Tibial nerve (tissue), 4 donors: ENCODE results near the gene STEAP1B. TPM values are rescaled to one million over a fixed set of nuclear protein-coding genes. Genes with fewer than 3 reads are reported as not detected.

ENCODE experiments used
- DNase-seq, 2 donors: peaks; one replicate each; pipeline ENCODE4 v3.0.0-alpha.2; 2019; ENCODE audit warnings: low spot score in 2 of 2
- H3K27ac ChIP-seq, 4 donors: fragments of 200-600 bp; sonication (generic) in 3 of 4; one replicate each; pipeline ENCODE4 v1.5.1; 2017 to 2019; ENCODE audit warnings: mild to moderate bottlenecking in 1 of 4
- H3K27me3 ChIP-seq, 2 donors: fragments of 200-600 bp; sonication (generic) in 1 of 2; one replicate each; pipeline versions ENCODE4 v1.5.1 to v1.6.0; 2017 to 2019
- H3K36me3 ChIP-seq, 3 donors: fragments of 200-600 bp; sonication (generic); one replicate each; pipeline ENCODE4 v1.5.1; 2018 to 2019
- H3K4me1 ChIP-seq, 4 donors: fragments of 200-600 bp; sonication (generic) in 3 of 4; one replicate each; pipeline ENCODE4 v1.5.1; 2017 to 2019
- H3K4me3 ChIP-seq, 4 donors: fragments of 200-600 bp; sonication (generic) in 3 of 4; one replicate each; pipeline ENCODE4 v1.5.1; 2017 to 2019; ENCODE audit warnings: mild to moderate bottlenecking in 1 of 4, moderate library complexity in 1 of 4
- H3K9me3 ChIP-seq, 4 donors: fragments of 200-600 bp; sonication (generic) in 3 of 4; one replicate each; pipeline ENCODE4 v1.5.1; 2017 to 2019
- CTCF ChIP-seq, 5 experiments: fragments of 200-600 bp in 3 of 5; fragments of 450-650 bp in 2 of 5; sonication (generic) in 3 of 5; IDR thresholded peaks; one replicate each; pipeline ENCODE4 v1.5.1; 2016 to 2019; ENCODE audit warnings: antibody characterized with exemption in 5 of 5, mild to moderate bottlenecking in 3 of 5, moderate library complexity in 2 of 5
- EP300 ChIP-seq, 2 donors: sonication (generic); formaldehyde crosslinking; IDR thresholded peaks; one replicate each; pipeline ENCODE4 v1.6.1; 2017; ENCODE audit warnings: antibody characterized with exemption in 2 of 2, mild to moderate bottlenecking in 1 of 2
- POLR2A ChIP-seq, 2 donors: fragments of 450-650 bp; IDR thresholded peaks; one replicate each; pipeline ENCODE4 v1.6.1; 2017; ENCODE audit warnings: antibody characterized with exemption in 2 of 2, mild to moderate bottlenecking in 2 of 2, moderate library complexity in 2 of 2
- WGBS, 2 donors: methylation state at CpG; one replicate each; pipeline ENCODE4 v1.1.5; 2018; 5-methylcytosine and 5-hydroxymethylcytosine counted together
- total RNA-seq, 4 donors: library from RNA; depleted of rRNA; stranded (reverse); fragments of >200 nt; gene quantifications; one replicate each; pipeline ENCODE4 v1.1.0, GENCODE V29; 2016

The STEAP1B gene
- total RNA-seq, 4 donors from 2014 or later, result 4.2 to 20.5 (median 14.0) TPM

GRCh38 chr7:22400150-22400814 lies 99.7 kb downstream of the STEAP1B start:
- H3K27me3 ChIP-seq, result no peaks in the 10 kb centered on the region
- no peaks in the 10 kb centered on the region for H3K36me3 ChIP-seq
- no peak overlapping the region for H3K27ac ChIP-seq
- H3K4me1 ChIP-seq, result no peaks in the 10 kb centered on the region
- no peaks in the 10 kb centered on the region for H3K9me3 ChIP-seq
- no peak for TF ChIP-seq EP300 (IDR thresholded peaks at IDR 0.05)
- no peak for TF ChIP-seq POLR2A (IDR thresholded peaks at IDR 0.05)
- TF ChIP-seq CTCF (IDR thresholded peaks at IDR 0.05), result no peak
- H3K4me3 ChIP-seq, result no peak overlapping the region
- 72 to 75% methylated on average over 10 of the region's 10 CpGs for WGBS, 2 donors
- no peak for DNase-seq

- Histone ChIP-seq H3K9me3 (no peaks in the 10 kb centered on the region), H3K36me3 (no peaks in the 10 kb centered on the region), H3K27me3 (no peaks in the 10 kb centered on the region), H3K4me3 (no peak overlapping the region), H3K27ac (no peak overlapping the region), H3K4me1 (no peaks in the 10 kb centered on the region)
- DNase-seq, result no peak
- 48 to 51% methylated on average over 2 of the region's 2 CpGs for WGBS, 2 donors
- no peak for TF ChIP-seq EP300 (IDR thresholded peaks at IDR 0.05)
- no peak for TF ChIP-seq POLR2A (IDR thresholded peaks at IDR 0.05)
- TF ChIP-seq CTCF (IDR thresholded peaks at IDR 0.05), result no peak
These were observed 100.4 kb downstream of the STEAP1B start for GRCh38 chr7:22399546-22399945.

- no peak for DNase-seq
- TF ChIP-seq POLR2A (IDR thresholded peaks at IDR 0.05) (no peak), EP300 (IDR thresholded peaks at IDR 0.05) (no peak), CTCF (IDR thresholded peaks at IDR 0.05) (no peak)
- Histone ChIP-seq H3K9me3 (no peaks in the 10 kb centered on the region), H3K36me3 (no peaks in the 10 kb centered on the region), H3K27ac (no peak overlapping the region), H3K27me3 (no peaks in the 10 kb centered on the region), H3K4me3 (no peak overlapping the region), H3K4me1 (no peaks in the 10 kb centered on the region)
These were observed 100.9 kb downstream of the STEAP1B start for GRCh38 chr7:22399091-22399490.

- Histone ChIP-seq H3K4me1 (no peaks in the 10 kb centered on the region), H3K4me3 (no peak overlapping the region), H3K9me3 (no peaks in the 10 kb centered on the region), H3K27me3 (no peaks in the 10 kb centered on the region), H3K36me3 (no peaks in the 10 kb centered on the region), H3K27ac (no peak overlapping the region)
- no peak for DNase-seq
- whole genome bisulfite sequencing, 2 donors, result 58 to 69% methylated on average over 5 of the region's 5 CpGs
- TF ChIP-seq CTCF (IDR thresholded peaks at IDR 0.05), result no peak
- no peak for TF ChIP-seq POLR2A (IDR thresholded peaks at IDR 0.05)
- TF ChIP-seq EP300 (IDR thresholded peaks at IDR 0.05), result no peak
These were observed 102.0 kb downstream of the STEAP1B start for GRCh38 chr7:22397981-22398380.

- no peaks in the 10 kb centered on the region for H3K27me3 ChIP-seq
- no peaks in the 10 kb centered on the region for H3K4me1 ChIP-seq
- H3K27ac ChIP-seq, result no peak overlapping the region
- no peaks in the 10 kb centered on the region for H3K36me3 ChIP-seq
- DNase-seq, result no peak
- no peak for TF ChIP-seq CTCF (IDR thresholded peaks at IDR 0.05)
- TF ChIP-seq POLR2A (IDR thresholded peaks at IDR 0.05), result no peak
- no peak for TF ChIP-seq EP300 (IDR thresholded peaks at IDR 0.05)
- H3K9me3 ChIP-seq, result no peaks in the 10 kb centered on the region
- no peak overlapping the region for H3K4me3 ChIP-seq
- no CpG with 5 or more reads among the region's 6 CpGs for WGBS, 2 donors
These were observed 104.8 kb downstream of the STEAP1B start for GRCh38 chr7:22395222-22395621.
